Ishikawa (cell line): ENCODE data around the gene TNFSF13.

Source experiments
- CEBPB ChIP-seq: IDR thresholded peaks from 2 replicates; pipeline ENCODE4 v1.6.1; 2012
- CREB1 ChIP-seq: IDR thresholded peaks from 2 replicates; pipeline ENCODE4 v1.6.1; 2012; ENCODE audit warnings: low read depth
- EP300 ChIP-seq: IDR thresholded peaks from 2 replicates; pipeline ENCODE4 v1.6.1; 2012; ENCODE audit warnings: borderline replicate concordance
- MAX ChIP-seq: IDR thresholded peaks from 2 replicates; pipeline ENCODE4 v1.6.1; 2012
- NFIC ChIP-seq: IDR thresholded peaks from 2 replicates; pipeline ENCODE4 v1.6.1; 2012
- RAD21 ChIP-seq: IDR thresholded peaks from 2 replicates; pipeline ENCODE4 v1.6.1; 2012; ENCODE audit warnings: low read depth
- REST ChIP-seq: IDR thresholded peaks from 2 replicates; pipeline ENCODE4 v1.6.1; 2012; ENCODE audit warnings: low read depth, mild to moderate bottlenecking
- TAF1 ChIP-seq: IDR thresholded peaks from 2 replicates; pipeline ENCODE4 v1.6.1; 2012; ENCODE audit warnings: low read depth, mild to moderate bottlenecking
- TCF12 ChIP-seq: IDR thresholded peaks from 2 replicates; pipeline ENCODE4 v1.6.1; 2012; ENCODE audit warnings: low read depth
- TEAD4 ChIP-seq: IDR thresholded peaks from 2 replicates; pipeline ENCODE4 v1.6.1; 2012
- USF1 ChIP-seq: IDR thresholded peaks from 2 replicates; pipeline ENCODE4 v1.6.1; 2012
- YY1 ChIP-seq: IDR thresholded peaks from 2 replicates; pipeline ENCODE4 v1.6.1; 2012; ENCODE audit warnings: low read depth
- ZBTB7A ChIP-seq: IDR thresholded peaks from 2 replicates; pipeline ENCODE4 v1.6.1; 2012; ENCODE audit warnings: low read depth

- TF ChIP-seq EP300 (no peak), TAF1 (no peak), TEAD4 (no peak), USF1 (no peak), TCF12 (no peak), RAD21 (no peak), MAX (no peak), CEBPB (no peak), ZBTB7A (no peak), YY1 (no peak), REST (no peak), CREB1 (no peak), NFIC (no peak)
These were observed 49.7 kb upstream of the TNFSF13 start for GRCh38 chr17:7508846-7509245.
